Psoas muscle (tissue), 8 donors: ENCODE data around the gene TAP1. TPM values are rescaled to one million over a fixed set of nuclear protein-coding genes. Genes with fewer than 3 reads are reported as not detected.
"Not testable (repeated sequence)": the region's sequence is repeated elsewhere in the genome, so short reads cannot be mapped to it uniquely, and the experiment has no call there.

ENCODE experiments used
- ATAC-seq, 4 donors: fragments of 200-7000 bp; cut with Tn5 transposase; one replicate each; pipeline ENCODE4 v1.9.1; 2020; ENCODE audit warnings: moderate library complexity in 3 of 4, mild to moderate bottlenecking in 2 of 4
- DNase-seq, 2 donors: peaks; one replicate each; pipeline ENCODE4 v3.0.0-alpha.2; 2020
- H3K27ac ChIP-seq: fragments of 200-600 bp; one replicate; pipeline ENCODE4 v1.8.0; 2022
- H3K27me3 ChIP-seq, 3 donors: fragments of 200-600 bp in 1 of 3; one replicate each; pipeline versions ENCODE4 v1.6.1 to v1.8.0; 2013 to 2022; ENCODE audit warnings: low read length in 2 of 3, mild to moderate bottlenecking in 2 of 3, moderate library complexity in 1 of 3; ENCODE audit not compliant: insufficient read depth in 3 of 3
- H3K36me3 ChIP-seq, 2 donors: fragments of 200-600 bp in 1 of 2; one replicate each; pipeline versions ENCODE4 v1.6.1 to v1.8.0; 2013 to 2022; ENCODE audit warnings: low read depth in 1 of 2, mild to moderate bottlenecking in 1 of 2, moderate library complexity in 1 of 2; ENCODE audit not compliant: insufficient read depth in 1 of 2
- H3K4me1 ChIP-seq: fragments of 200-600 bp; one replicate; pipeline ENCODE4 v1.8.0; 2022
- H3K4me3 ChIP-seq: fragments of 200-600 bp; one replicate; pipeline ENCODE4 v1.8.0; 2022; ENCODE audit warnings: mild to moderate bottlenecking
- H3K9me3 ChIP-seq: fragments of 200-600 bp; one replicate; pipeline ENCODE4 v1.8.0; 2022
- CTCF ChIP-seq: fragments of 200-600 bp; IDR thresholded peaks from one replicate; pipeline ENCODE4 v1.8.0; 2022; ENCODE audit warnings: antibody characterized with exemption
- WGBS, 3 donors: extraction: QIAGEN DNeasy Blood & Tissue Kit; methylation state at CpG; one replicate each; pipeline versions ENCODE4 v1.1.6 to v1.1.7; 2013; 5-methylcytosine and 5-hydroxymethylcytosine counted together
- intact Hi-C, 2 donors: fragments of 100-400 bp; cut with DNase I; formaldehyde crosslinking; loops; one replicate each; pipeline versions ENCODE4 v1.11.0 to v1.14.2; 2022
- polyA plus RNA-seq, 3 donors: library from polyadenylated mRNA; stranded (reverse); fragments of 200-250 nt; gene quantifications; one replicate each; pipeline ENCODE4 v1.2.3, GENCODE V29; 2013
- total RNA-seq, 4 donors: library from RNA; stranded (reverse); fragmentation: NEBNext Ultra II Directional in 2 of 4; extraction: Animal tissue kit (Norgen Biotek cat#: 25700) in 2 of 4; gene quantifications; one replicate each; pipeline versions ENCODE4 v1.2.1 to v1.2.4, GENCODE V29; 2021 to 2023
- donor health status: healthy with polysubstance abuse.
- donor health status: DM: no; HTN: no; CAD: no; lungs with moderate emphysema.
- donor health status: Bipolar disorder and iron deficiency.
- donor health status: healthy.
- donor health status: DM: yes; HTN: yes; CAD: no.
- donor health status: DM: no; HTN: no; CAD: no.
- donor health status: DM: no; HTN: no; CAD: no.
- donor health status: DM: yes; HTN: yes; CAD: no.

The TAP1 gene
- total and polyA plus RNA-seq, 7 donors: 14.1 to 23.5 (median 17.7) TPM

GRCh38 chr6:32885698-32886286 is 32.3 kb upstream of the TAP1 start:
- intact Hi-C loops: loop anchor here (2.0 to 5.0 kb wide), 4 partner anchors 47 to 99 kb away; partner anchors contain the start of gene HLA-DMA (in 1 of the 2)
- Histone ChIP-seq H3K36me3 (no peaks in the 10 kb centered on the region), H3K9me3 (no peaks in the 10 kb centered on the region), H3K27me3 (no peaks in the 10 kb centered on the region), H3K4me1 (no peaks in the 10 kb centered on the region), H3K4me3 (no peak overlapping the region), H3K27ac (no peak overlapping the region)
- DNase-seq (no peak), ATAC-seq (peak; percentile 62 to 78 (median 66))
- peak; percentile 71 for TF ChIP-seq CTCF
- WGBS, 3 donors: 49 to 53% (median 49%) methylated on average over 4 of the region's 4 CpGs

- TF ChIP-seq CTCF: no peak
- DNase-seq (peak; percentile 31 to 58), ATAC-seq (peak; percentile 71 to 87 (median 80))
- H3K9me3 ChIP-seq: no peaks in the 10 kb centered on the region
- H3K36me3 ChIP-seq: no peaks in the 10 kb centered on the region
- no peak overlapping the region for H3K27ac ChIP-seq
- 2 to 6% (median 6%) methylated on average over 5 of the region's 5 CpGs for WGBS, 3 donors
- no peak overlapping the region for H3K4me3 ChIP-seq
- no peaks in the 10 kb centered on the region for H3K27me3 ChIP-seq
- intact Hi-C loops: no loop called here
- H3K4me1 ChIP-seq: no peaks in the 10 kb centered on the region
These were observed 30.3 kb upstream of the TAP1 start for GRCh38 chr6:32883789-32884188.

GRCh38 chr6:32882879-32883250 is 29.4 kb upstream of the TAP1 start:
- no peak for ATAC-seq
- Histone ChIP-seq H3K4me3 (no peak overlapping the region), H3K27ac (no peak overlapping the region), H3K27me3 (no peaks in the 10 kb centered on the region), H3K4me1 (no peaks in the 10 kb centered on the region), H3K36me3 (no peaks in the 10 kb centered on the region), H3K9me3 (no peaks in the 10 kb centered on the region)
- intact Hi-C loops: no loop called here
- no peak for TF ChIP-seq CTCF
- no peak for DNase-seq
- WGBS, 3 donors: 0 to 40% (median 38%) methylated on average over 1 of the region's 1 CpG

GRCh38 chr6:32880962-32881361 is 27.5 kb upstream of the TAP1 start:
- H3K27me3 ChIP-seq, H3K4me1 ChIP-seq, intact Hi-C loops, H3K4me3 ChIP-seq, H3K36me3 ChIP-seq, H3K9me3 ChIP-seq, H3K27ac ChIP-seq, DNase-seq, ATAC-seq: not testable (repeated sequence)
- 65 to 84% (median 76%) methylated on average over 3 of the region's 3 CpGs for WGBS, 3 donors

GRCh38 chr6:32879691-32880090 is 26.2 kb upstream of the TAP1 start:
- H3K27ac ChIP-seq: no peak overlapping the region
- no peaks in the 10 kb centered on the region for H3K36me3 ChIP-seq
- intact Hi-C loops: loop anchor here in 1 of 2 donors (10.0 kb wide), 1 partner anchor 175 kb away; no protein-coding TSS in a partner anchor
- DNase-seq (peak in 1 of 2 donors; percentile 53), ATAC-seq (no peak)
- no peaks in the 10 kb centered on the region for H3K9me3 ChIP-seq
- H3K4me1 ChIP-seq: no peaks in the 10 kb centered on the region
- TF ChIP-seq CTCF: no peak
- H3K27me3 ChIP-seq: no peaks in the 10 kb centered on the region
- H3K4me3 ChIP-seq: no peak overlapping the region
- WGBS, 3 donors: 46 to 55% (median 50%) methylated on average over 35 of the region's 35 CpGs
